CD14-positive monocyte (primary cell): ENCODE data around the gene ABCA7. TPM values are rescaled to one million over a fixed set of nuclear protein-coding genes. Genes with fewer than 3 reads are reported as not detected.

Source experiments
- DNase-seq, 3 donors: peaks; one replicate each; pipeline ENCODE4 v3.0.0-alpha.2; 2011 to 2022
- H2AFZ ChIP-seq: 2 replicates; pipeline ENCODE4 v1.6.0; 2012; ENCODE audit warnings: mild to moderate bottlenecking, low read depth, low read length, inconsistent platforms; ENCODE audit not compliant: insufficient read depth, poor library complexity, severe bottlenecking
- H3K27ac ChIP-seq, 2 donors: 1 replicate in 1 of 2; 2 replicates in 1 of 2; pipeline ENCODE4 v1.5.1; 2012 to 2013; ENCODE audit warnings: low read length in 2 of 2, control low read depth in 1 of 2, inconsistent platforms in 1 of 2, low read depth in 1 of 2, mild to moderate bottlenecking in 1 of 2
- H3K27me3 ChIP-seq, 2 donors: one replicate each; pipeline versions ENCODE4 v1.6.0 to v1.6.1; 2011 to 2013; ENCODE audit warnings: low read length in 2 of 2; ENCODE audit not compliant: control insufficient read depth in 2 of 2, insufficient read depth in 2 of 2
- H3K36me3 ChIP-seq, 2 donors: replicated peaks in 1 of 2; 1 replicate in 1 of 2; 2 replicates in 1 of 2; pipeline versions ENCODE4 v1.5.1 to v1.6.1; 2012 to 2013; ENCODE audit warnings: low read length in 2 of 2, control low read depth in 1 of 2, inconsistent platforms in 1 of 2, mild to moderate bottlenecking in 1 of 2; ENCODE audit not compliant: insufficient read depth in 2 of 2, control insufficient read depth in 1 of 2
- H3K4me1 ChIP-seq, 2 donors: 1 replicate in 1 of 2; 2 replicates in 1 of 2; pipeline versions ENCODE4 v1.5.1 to v1.6.1; 2012 to 2013; ENCODE audit warnings: low read length in 2 of 2, control low read depth in 1 of 2, inconsistent platforms in 1 of 2, mild to moderate bottlenecking in 1 of 2, moderate library complexity in 1 of 2; ENCODE audit not compliant: insufficient read depth in 2 of 2, control insufficient read depth in 1 of 2
- H3K4me2 ChIP-seq: replicated peaks from 2 replicates; pipeline ENCODE3; 2012; ENCODE audit warnings: low read length, moderate library complexity, mild to moderate bottlenecking; ENCODE audit not compliant: poor library complexity, severe bottlenecking; ENCODE audit errors: extremely low read depth
- H3K4me3 ChIP-seq, 3 experiments: fragments of 200-600 bp in 1 of 3; sonication (generic) in 1 of 3; replicated peaks in 1 of 3; 1 replicate in 2 of 3; 2 replicates in 1 of 3; pipeline ENCODE4 v1.5.1; 2011 to 2013; ENCODE audit warnings: low read length in 3 of 3, mild to moderate bottlenecking in 3 of 3, control low read depth in 2 of 3, low read depth in 2 of 3, inconsistent platforms in 1 of 3, moderate library complexity in 1 of 3
- H3K79me2 ChIP-seq: 2 replicates; pipeline ENCODE4 v1.6.0; 2012; ENCODE audit warnings: mild to moderate bottlenecking, control low read depth, inconsistent platforms, low read length, moderate library complexity; ENCODE audit not compliant: insufficient read depth
- H3K9ac ChIP-seq: 2 replicates; pipeline ENCODE4 v1.6.0; 2017; ENCODE audit warnings: low read length, mild to moderate bottlenecking; ENCODE audit not compliant: insufficient read depth, poor library complexity, severe bottlenecking
- H3K9me3 ChIP-seq, 2 donors: replicated peaks in 1 of 2; 1 replicate in 1 of 2; 2 replicates in 1 of 2; pipeline versions ENCODE4 v1.5.1 to v1.6.1; 2012 to 2013; ENCODE audit warnings: low read length in 2 of 2, control low read depth in 1 of 2; ENCODE audit not compliant: control insufficient read depth in 1 of 2, insufficient read depth in 1 of 2
- H4K20me1 ChIP-seq: 2 replicates; pipeline ENCODE4 v1.6.0; 2012; ENCODE audit warnings: mild to moderate bottlenecking, low read length, control low read depth, moderate library complexity; ENCODE audit not compliant: insufficient read depth
- H3K27ac Mint-ChIP-seq, 7 donors: one replicate each; pipeline ENCODE4 v1.8.0; 2020; ENCODE audit warnings: mild to moderate bottlenecking in 7 of 7, mixed read lengths in 7 of 7, moderate library complexity in 6 of 7, inconsistent platforms in 2 of 7
- H3K27me3 Mint-ChIP-seq, 3 donors: one replicate each; pipeline ENCODE4 v1.8.0; 2021 to 2022; ENCODE audit warnings: low read depth in 3 of 3, mild to moderate bottlenecking in 3 of 3, mixed read lengths in 3 of 3, moderate library complexity in 3 of 3, inconsistent platforms in 1 of 3
- H3K36me3 Mint-ChIP-seq, 2 donors: one replicate each; pipeline ENCODE4 v1.8.0; 2020; ENCODE audit warnings: mixed read lengths in 2 of 2, inconsistent platforms in 1 of 2, mild to moderate bottlenecking in 1 of 2
- H3K4me1 Mint-ChIP-seq: one replicate; pipeline ENCODE4 v1.8.0; 2020; ENCODE audit warnings: mild to moderate bottlenecking, mixed read lengths
- H3K4me3 Mint-ChIP-seq, 2 donors: one replicate each; pipeline ENCODE4 v1.8.0; 2020; ENCODE audit warnings: mild to moderate bottlenecking in 2 of 2, mixed read lengths in 2 of 2, moderate library complexity in 1 of 2
- H3K9me3 Mint-ChIP-seq, 7 donors: one replicate each; pipeline ENCODE4 v1.8.0; 2020 to 2022; ENCODE audit warnings: mixed read lengths in 7 of 7, mild to moderate bottlenecking in 6 of 7, moderate library complexity in 6 of 7, inconsistent platforms in 2 of 7
- CTCF ChIP-seq: fragments of 200-600 bp; IDR thresholded peaks from one replicate; pipeline ENCODE4 v1.8.0; 2022; ENCODE audit warnings: antibody characterized with exemption, mild to moderate bottlenecking
- WGBS: methylation state at CpG from one replicate; pipeline ENCODE4 v1.1.5; 2013; ENCODE audit warnings: missing lambda C conversion rate; ENCODE audit not compliant: insufficient coverage; 5-methylcytosine and 5-hydroxymethylcytosine counted together
- intact Hi-C, 2 donors: fragments of 100-400 bp; cut with micrococcal nuclease; formaldehyde crosslinking; loops; one replicate each; pipeline versions ENCODE4 v1.15.0 to v1.15.1; 2023
- polyA plus RNA-seq, 3 donors: library from polyadenylated mRNA; depleted of rRNA in 1 of 3; unstranded in 2 of 3; stranded (reverse) in 1 of 3; fragments of 300-500 nt in 2 of 3; fragments of >200 nt in 1 of 3; fragmentation: Illumina TruSeq in 2 of 3; gene quantifications; 1 replicate in 2 of 3; 2 replicates in 1 of 3; pipeline ENCODE4 v1.2.3, GENCODE V29; 2012 to 2021

The ABCA7 gene
- polyA plus RNA-seq, 3 donors: 1.7 to 104 (median 7.8) TPM

- H3K27me3 ChIP-seq: no peaks in the 10 kb centered on the region
- H2AFZ ChIP-seq: no peak overlapping the region
- TF ChIP-seq CTCF: no peak
- peaks cover 77% of the 10 kb centered on the region for H4K20me1 ChIP-seq
- Mint-ChIP-seq H3K4me3 (no peak overlapping the region), H3K4me1 (peaks cover 22% of the 10 kb centered on the region), H3K9me3 (no peaks in the 10 kb centered on the region), H3K27ac (no peak overlapping the region), H3K27me3 (no peaks in the 10 kb centered on the region), H3K36me3 (peaks cover 14 to 45% of the 10 kb centered on the region in 2 donors)
- H3K9ac ChIP-seq: no peak overlapping the region
- WGBS: 99% methylated on average over 20 of the region's 25 CpGs
- no peak overlapping the region for H3K4me3 ChIP-seq
- no peaks in the 10 kb centered on the region for H3K9me3 ChIP-seq
- intact Hi-C loops: loop anchor here in 1 of 2 donors (10.0 kb wide), 2 partner anchors 83 to 137 kb away; partner anchors contain the start of genes ATP5F1D, CNN2, MIDN and RNU6-2
- peaks cover 32 to 41% of the 10 kb centered on the region in 2 donors for H3K4me1 ChIP-seq
- H3K79me2 ChIP-seq: peaks cover 23% of the 10 kb centered on the region
- no peak overlapping the region for H3K4me2 ChIP-seq
- H3K36me3 ChIP-seq: peaks cover 47 to 62% of the 10 kb centered on the region in 2 donors
- no peak overlapping the region for H3K27ac ChIP-seq
- no peak for DNase-seq
These were observed 67.9 kb downstream of the ABCA7 start for GRCh38 chr19:1107661-1108261.

DNA sequence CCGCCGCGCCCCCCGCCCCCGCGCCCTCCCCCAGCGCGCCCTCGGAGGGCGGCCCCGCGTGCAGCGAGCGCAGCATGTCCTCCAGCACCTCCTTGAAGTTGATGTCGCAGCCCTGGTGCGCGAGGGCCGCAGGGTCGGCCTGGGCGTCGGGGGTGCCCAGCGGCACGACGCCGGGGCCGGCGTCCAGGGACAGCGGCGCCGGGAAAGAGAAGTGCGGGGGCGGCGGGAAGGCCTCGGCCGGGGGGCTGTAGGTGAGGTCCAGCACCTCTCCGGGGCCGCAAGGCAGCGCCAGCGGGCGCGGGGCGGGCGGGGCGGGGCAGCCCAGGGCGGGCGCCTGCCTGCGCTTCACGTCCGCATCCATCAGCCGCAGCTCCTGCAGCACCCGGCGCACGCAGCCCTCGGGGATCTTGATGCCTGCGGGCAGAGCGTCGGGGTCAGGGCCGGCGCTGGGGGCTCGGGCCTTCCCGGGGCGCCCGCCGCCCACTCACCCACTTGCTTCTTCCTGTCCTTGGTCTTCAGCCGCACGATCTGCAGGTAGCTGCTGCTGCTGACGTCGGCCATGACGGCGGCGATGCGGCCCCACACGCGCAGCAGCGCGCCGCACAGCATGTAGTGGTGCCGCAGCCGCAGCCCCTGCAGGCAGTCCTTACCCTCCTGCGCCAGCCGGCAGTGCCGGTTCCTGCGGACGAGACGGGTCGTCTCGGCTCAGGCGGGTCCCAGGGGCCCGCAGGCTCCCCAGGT, 68.6 kb downstream of the ABCA7 start:
- peaks cover 15 to 48% of the 10 kb centered on the region in 2 donors for H3K36me3 Mint-ChIP-seq
- H3K9ac ChIP-seq: no peak overlapping the region
- no peak for TF ChIP-seq CTCF
- H3K9me3 ChIP-seq: no peaks in the 10 kb centered on the region
- no peak for DNase-seq
- H3K4me2 ChIP-seq: no peak overlapping the region
- no peaks in the 10 kb centered on the region for H3K27me3 ChIP-seq
- no peak overlapping the region for H2AFZ ChIP-seq
- peaks cover 17% of the 10 kb centered on the region for H3K4me1 Mint-ChIP-seq
- H3K36me3 ChIP-seq: peaks cover 50 to 65% of the 10 kb centered on the region in 2 donors
- H3K4me1 ChIP-seq: peaks cover 26 to 39% of the 10 kb centered on the region in 2 donors
- peaks cover 84% of the 10 kb centered on the region for H4K20me1 ChIP-seq
- H3K4me3 ChIP-seq: no peak overlapping the region
- intact Hi-C loops: loop anchor here in 1 of 2 donors (10.0 kb wide), 2 partner anchors 84 to 136 kb away; partner anchors contain the start of genes ATP5F1D, CNN2, MIDN and RNU6-2
- H3K27me3 Mint-ChIP-seq: no peaks in the 10 kb centered on the region
- no peak overlapping the region for H3K27ac Mint-ChIP-seq
- H3K9me3 Mint-ChIP-seq: no peaks in the 10 kb centered on the region
- WGBS: 95% methylated on average over 80 of the region's 89 CpGs
- H3K79me2 ChIP-seq: peaks cover 17% of the 10 kb centered on the region
- no peak overlapping the region for H3K27ac ChIP-seq
- no peak overlapping the region for H3K4me3 Mint-ChIP-seq
